CD1c-positive myeloid dendritic cell (primary cell): Measurements from ENCODE around the gene ANKLE2.
A peak's percentile ranks its signal among the peaks of the same experiment; 100 is the strongest.
"Not testable (repeated sequence)": the region's sequence is repeated elsewhere in the genome, so short reads cannot be mapped to it uniquely, and the experiment has no call there.

Experiments
- DNase-seq: peaks from one replicate; pipeline ENCODE4 v3.0.0-alpha.2; 2016; ENCODE audit errors: extremely low spot score

The ANKLE2 gene

GRCh38 chr12:132761032-132761920, at the start of gene ANKLE2:
Gene ANKLE2, minus strand, starts transcription at chr12:132761832. Its CDS starts 34 bp downstream, at chr12:132761798.
- peak; percentile 68 for DNase-seq

- DNase-seq = peak; percentile 13
Observed at GRCh38 chr12:132809391-132809790, 47.8 kb upstream of the ANKLE2 start.

GRCh38 chr12:132807295-132808092, 45.9 kb upstream of the ANKLE2 start:
- DNase-seq = no peak

GRCh38 chr12:132806857-132807256, 45.2 kb upstream of the ANKLE2 start:
- DNase-seq = no peak

GRCh38 chr12:132804426-132804861, 42.8 kb upstream of the ANKLE2 start:
- no peak for DNase-seq

GRCh38 chr12:132803888-132804287, 42.3 kb upstream of the ANKLE2 start:
- no peak for DNase-seq

GRCh38 chr12:132803125-132803524, 41.5 kb upstream of the ANKLE2 start:
- DNase-seq = no peak

GRCh38 chr12:132801741-132802140, 40.1 kb upstream of the ANKLE2 start:
- DNase-seq = no peak

GRCh38 chr12:132798836-132799235, 37.2 kb upstream of the ANKLE2 start:
- DNase-seq = no peak

- no peak for DNase-seq
Observed at GRCh38 chr12:132797820-132798570, 36.4 kb upstream of the ANKLE2 start.

- no peak for DNase-seq
Observed at GRCh38 chr12:132795847-132796246, 34.2 kb upstream of the ANKLE2 start.

- not testable (repeated sequence) for DNase-seq
Observed at GRCh38 chr12:132791940-132792339, 30.3 kb upstream of the ANKLE2 start.

- DNase-seq = no peak
Observed at GRCh38 chr12:132789099-132789471, 27.5 kb upstream of the ANKLE2 start.

- DNase-seq = no peak
Observed at GRCh38 chr12:132788375-132789098, 26.9 kb upstream of the ANKLE2 start.

GRCh38 chr12:132787877-132788276, 26.2 kb upstream of the ANKLE2 start:
- no peak for DNase-seq

GRCh38 chr12:132786192-132786591, 24.6 kb upstream of the ANKLE2 start:
- DNase-seq = no peak

GRCh38 chr12:132784580-132784979, 22.9 kb upstream of the ANKLE2 start:
- DNase-seq = no peak

- DNase-seq = no peak
Observed at GRCh38 chr12:132783917-132784531, 22.4 kb upstream of the ANKLE2 start.

GRCh38 chr12:132781938-132782337, 20.3 kb upstream of the ANKLE2 start:
- DNase-seq = no peak

- no peak for DNase-seq
Observed at GRCh38 chr12:132779781-132780353, 18.2 kb upstream of the ANKLE2 start.

- DNase-seq = no peak
Observed at GRCh38 chr12:132777614-132778013, 16.0 kb upstream of the ANKLE2 start.
